WTC11 (cell line): ENCODE data around the gene EXD3.

ENCODE experiments used
- ELF4 ChIP-seq: sonication (generic); formaldehyde crosslinking; IDR thresholded peaks from 2 replicates; pipeline ENCODE4 v1.8.1; 2022; ENCODE audit warnings: low read depth, mild to moderate bottlenecking, moderate library complexity, missing genetic modification reagents
- HMGXB4 ChIP-seq: sonication (generic); formaldehyde crosslinking; IDR thresholded peaks from 2 replicates; pipeline ENCODE4 v1.8.1; 2023; ENCODE audit warnings: mild to moderate bottlenecking, moderate library complexity, missing genetic modification reagents
- IRF2 ChIP-seq: sonication (generic); formaldehyde crosslinking; IDR thresholded peaks from 2 replicates; pipeline ENCODE4 v1.8.0; 2022; ENCODE audit warnings: low read depth, missing genetic modification reagents, borderline replicate concordance
- JUN ChIP-seq: sonication (generic); formaldehyde crosslinking; IDR thresholded peaks from 2 replicates; pipeline ENCODE4 v1.8.0; 2023; ENCODE audit warnings: mild to moderate bottlenecking, missing genetic modification reagents
- SP1 ChIP-seq: sonication (generic); formaldehyde crosslinking; conservative IDR thresholded peaks from 2 replicates; pipeline ENCODE4 v1.8.1; 2022; ENCODE audit warnings: missing genetic modification reagents
- ZBTB21 ChIP-seq: sonication (generic); formaldehyde crosslinking; IDR thresholded peaks from 2 replicates; pipeline ENCODE4 v1.8.1; 2023; ENCODE audit warnings: mild to moderate bottlenecking, missing genetic modification reagents, borderline replicate concordance
- ZSCAN18 ChIP-seq: fragments of 250-450 bp; sonication (Bioruptor Pico); IDR thresholded peaks from 2 replicates; pipeline ENCODE4 v2.1.2; 2022; ENCODE audit warnings: mild to moderate bottlenecking, moderate library complexity
- TF ChIP-seq, protein P1 (sequence below): fragments of 200-600 bp; IDR thresholded peaks from 2 replicates; pipeline ENCODE4 v1.8.0; 2022; ENCODE audit warnings: antibody characterized with exemption
- TF ChIP-seq, protein P2 (sequence below): sonication (generic); formaldehyde crosslinking; IDR thresholded peaks from 2 replicates; pipeline ENCODE4 v1.8.0; 2023; ENCODE audit warnings: missing genetic modification reagents
- TF ChIP-seq, protein P3 (sequence below): sonication (generic); formaldehyde crosslinking; IDR thresholded peaks from 2 replicates; pipeline ENCODE4 v1.8.1; 2023; ENCODE audit warnings: mild to moderate bottlenecking, missing genetic modification reagents, moderate library complexity
- TF ChIP-seq, protein P4 (sequence below): sonication (generic); formaldehyde crosslinking; IDR thresholded peaks from 2 replicates; pipeline ENCODE4 v1.8.1; 2022; ENCODE audit warnings: mild to moderate bottlenecking, missing genetic modification reagents, moderate library complexity, borderline replicate concordance
- TF ChIP-seq, protein P5 (sequence below): sonication (generic); formaldehyde crosslinking; IDR thresholded peaks from 2 replicates; pipeline ENCODE4 v1.8.0; 2022; ENCODE audit warnings: missing genetic modification reagents

- TF ChIP-seq HMGXB4 (CRISPR knock-in tag) (no peak), ELF4 (CRISPR knock-in tag) (no peak), ZBTB21 (CRISPR knock-in tag) (no peak), SP1 (CRISPR knock-in tag) (no peak), ZSCAN18 (CRISPR knock-in tag) (no peak), JUN (CRISPR knock-in tag) (no peak), IRF2 (no peak)
- TF ChIP-seq, protein P1, sequence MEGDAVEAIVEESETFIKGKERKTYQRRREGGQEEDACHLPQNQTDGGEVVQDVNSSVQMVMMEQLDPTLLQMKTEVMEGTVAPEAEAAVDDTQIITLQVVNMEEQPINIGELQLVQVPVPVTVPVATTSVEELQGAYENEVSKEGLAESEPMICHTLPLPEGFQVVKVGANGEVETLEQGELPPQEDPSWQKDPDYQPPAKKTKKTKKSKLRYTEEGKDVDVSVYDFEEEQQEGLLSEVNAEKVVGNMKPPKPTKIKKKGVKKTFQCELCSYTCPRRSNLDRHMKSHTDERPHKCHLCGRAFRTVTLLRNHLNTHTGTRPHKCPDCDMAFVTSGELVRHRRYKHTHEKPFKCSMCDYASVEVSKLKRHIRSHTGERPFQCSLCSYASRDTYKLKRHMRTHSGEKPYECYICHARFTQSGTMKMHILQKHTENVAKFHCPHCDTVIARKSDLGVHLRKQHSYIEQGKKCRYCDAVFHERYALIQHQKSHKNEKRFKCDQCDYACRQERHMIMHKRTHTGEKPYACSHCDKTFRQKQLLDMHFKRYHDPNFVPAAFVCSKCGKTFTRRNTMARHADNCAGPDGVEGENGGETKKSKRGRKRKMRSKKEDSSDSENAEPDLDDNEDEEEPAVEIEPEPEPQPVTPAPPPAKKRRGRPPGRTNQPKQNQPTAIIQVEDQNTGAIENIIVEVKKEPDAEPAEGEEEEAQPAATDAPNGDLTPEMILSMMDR: no peak
- TF ChIP-seq, protein P2, sequence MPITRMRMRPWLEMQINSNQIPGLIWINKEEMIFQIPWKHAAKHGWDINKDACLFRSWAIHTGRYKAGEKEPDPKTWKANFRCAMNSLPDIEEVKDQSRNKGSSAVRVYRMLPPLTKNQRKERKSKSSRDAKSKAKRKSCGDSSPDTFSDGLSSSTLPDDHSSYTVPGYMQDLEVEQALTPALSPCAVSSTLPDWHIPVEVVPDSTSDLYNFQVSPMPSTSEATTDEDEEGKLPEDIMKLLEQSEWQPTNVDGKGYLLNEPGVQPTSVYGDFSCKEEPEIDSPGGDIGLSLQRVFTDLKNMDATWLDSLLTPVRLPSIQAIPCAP: no peak
- TF ChIP-seq, protein P3, sequence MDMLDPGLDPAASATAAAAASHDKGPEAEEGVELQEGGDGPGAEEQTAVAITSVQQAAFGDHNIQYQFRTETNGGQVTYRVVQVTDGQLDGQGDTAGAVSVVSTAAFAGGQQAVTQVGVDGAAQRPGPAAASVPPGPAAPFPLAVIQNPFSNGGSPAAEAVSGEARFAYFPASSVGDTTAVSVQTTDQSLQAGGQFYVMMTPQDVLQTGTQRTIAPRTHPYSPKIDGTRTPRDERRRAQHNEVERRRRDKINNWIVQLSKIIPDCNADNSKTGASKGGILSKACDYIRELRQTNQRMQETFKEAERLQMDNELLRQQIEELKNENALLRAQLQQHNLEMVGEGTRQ (CRISPR knock-in tag): no peak
- TF ChIP-seq, protein P4, sequence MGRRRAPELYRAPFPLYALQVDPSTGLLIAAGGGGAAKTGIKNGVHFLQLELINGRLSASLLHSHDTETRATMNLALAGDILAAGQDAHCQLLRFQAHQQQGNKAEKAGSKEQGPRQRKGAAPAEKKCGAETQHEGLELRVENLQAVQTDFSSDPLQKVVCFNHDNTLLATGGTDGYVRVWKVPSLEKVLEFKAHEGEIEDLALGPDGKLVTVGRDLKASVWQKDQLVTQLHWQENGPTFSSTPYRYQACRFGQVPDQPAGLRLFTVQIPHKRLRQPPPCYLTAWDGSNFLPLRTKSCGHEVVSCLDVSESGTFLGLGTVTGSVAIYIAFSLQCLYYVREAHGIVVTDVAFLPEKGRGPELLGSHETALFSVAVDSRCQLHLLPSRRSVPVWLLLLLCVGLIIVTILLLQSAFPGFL: no peak
- TF ChIP-seq, protein P5, sequence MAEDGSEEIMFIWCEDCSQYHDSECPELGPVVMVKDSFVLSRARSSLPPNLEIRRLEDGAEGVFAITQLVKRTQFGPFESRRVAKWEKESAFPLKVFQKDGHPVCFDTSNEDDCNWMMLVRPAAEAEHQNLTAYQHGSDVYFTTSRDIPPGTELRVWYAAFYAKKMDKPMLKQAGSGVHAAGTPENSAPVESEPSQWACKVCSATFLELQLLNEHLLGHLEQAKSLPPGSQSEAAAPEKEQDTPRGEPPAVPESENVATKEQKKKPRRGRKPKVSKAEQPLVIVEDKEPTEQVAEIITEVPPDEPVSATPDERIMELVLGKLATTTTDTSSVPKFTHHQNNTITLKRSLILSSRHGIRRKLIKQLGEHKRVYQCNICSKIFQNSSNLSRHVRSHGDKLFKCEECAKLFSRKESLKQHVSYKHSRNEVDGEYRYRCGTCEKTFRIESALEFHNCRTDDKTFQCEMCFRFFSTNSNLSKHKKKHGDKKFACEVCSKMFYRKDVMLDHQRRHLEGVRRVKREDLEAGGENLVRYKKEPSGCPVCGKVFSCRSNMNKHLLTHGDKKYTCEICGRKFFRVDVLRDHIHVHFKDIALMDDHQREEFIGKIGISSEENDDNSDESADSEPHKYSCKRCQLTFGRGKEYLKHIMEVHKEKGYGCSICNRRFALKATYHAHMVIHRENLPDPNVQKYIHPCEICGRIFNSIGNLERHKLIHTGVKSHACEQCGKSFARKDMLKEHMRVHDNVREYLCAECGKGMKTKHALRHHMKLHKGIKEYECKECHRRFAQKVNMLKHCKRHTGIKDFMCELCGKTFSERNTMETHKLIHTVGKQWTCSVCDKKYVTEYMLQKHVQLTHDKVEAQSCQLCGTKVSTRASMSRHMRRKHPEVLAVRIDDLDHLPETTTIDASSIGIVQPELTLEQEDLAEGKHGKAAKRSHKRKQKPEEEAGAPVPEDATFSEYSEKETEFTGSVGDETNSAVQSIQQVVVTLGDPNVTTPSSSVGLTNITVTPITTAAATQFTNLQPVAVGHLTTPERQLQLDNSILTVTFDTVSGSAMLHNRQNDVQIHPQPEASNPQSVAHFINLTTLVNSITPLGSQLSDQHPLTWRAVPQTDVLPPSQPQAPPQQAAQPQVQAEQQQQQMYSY (CRISPR knock-in tag): no peak
These were observed 25.0 kb upstream of the EXD3 start for GRCh38 chr9:137447722-137448601.
